H7 (cell line): ENCODE data around the gene CD247. TPM values are rescaled to one million over a fixed set of nuclear protein-coding genes. Genes with fewer than 3 reads are reported as not detected.

Experiments used
- DNase-seq: peaks from one replicate; pipeline ENCODE4 v3.0.0; 2012
- H3K27me3 ChIP-seq: 2 replicates; pipeline ENCODE4 v1.6.0; 2011; ENCODE audit warnings: mild to moderate bottlenecking, low read length; ENCODE audit not compliant: control insufficient read depth, insufficient read depth
- H3K36me3 ChIP-seq: replicated peaks from 2 replicates; pipeline ENCODE4 v1.5.1; 2011; ENCODE audit warnings: low read length; ENCODE audit not compliant: control insufficient read depth, insufficient read depth
- H3K4me3 ChIP-seq: 2 replicates; pipeline ENCODE4 v1.5.1; 2011; ENCODE audit warnings: low read depth, mild to moderate bottlenecking, control low read depth, low read length, moderate library complexity; ENCODE audit not compliant: insufficient read depth
- total RNA-seq: library from RNA; depleted of rRNA; stranded (reverse); fragments of >200 nt; shearing (Covaris generic); gene quantifications from 2 replicates; pipeline ENCODE4 v1.2.3, GENCODE V29; 2014

Gene CD247
- total RNA-seq, 1 experiment from 2014 or later, result 0.83 TPM

GRCh38 chr1:167492481-167492910, 25.8 kb downstream of the CD247 start:
- no peaks in the 10 kb centered on the region; the same call in 1 of the 2 replicates for H3K27me3 ChIP-seq
- DNase-seq, result no peak
- H3K4me3 ChIP-seq, result no peak overlapping the region
- no peaks in the 10 kb centered on the region for H3K36me3 ChIP-seq

GRCh38 chr1:167491586-167492461, 26.5 kb downstream of the CD247 start:
- DNase-seq, result peak; percentile 68
- H3K36me3 ChIP-seq, result no peaks in the 10 kb centered on the region
- no peaks in the 10 kb centered on the region; the same call in 1 of the 2 replicates for H3K27me3 ChIP-seq
- H3K4me3 ChIP-seq, result no peak overlapping the region

GRCh38 chr1:167490765-167491164, 27.6 kb downstream of the CD247 start:
- no peak for DNase-seq
- H3K4me3 ChIP-seq, result no peak overlapping the region
- no peaks in the 10 kb centered on the region for H3K36me3 ChIP-seq
- no peaks in the 10 kb centered on the region; the same call in 1 of the 2 replicates for H3K27me3 ChIP-seq

- H3K27me3 ChIP-seq, result no peaks in the 10 kb centered on the region; the same call in 1 of the 2 replicates
- no peaks in the 10 kb centered on the region for H3K36me3 ChIP-seq
- no peak overlapping the region for H3K4me3 ChIP-seq
- peak; percentile 91 for DNase-seq
These were observed 28.6 kb downstream of the CD247 start for GRCh38 chr1:167489571-167490340.

GRCh38 chr1:167488786-167489185, 29.5 kb downstream of the CD247 start:
- Histone ChIP-seq H3K27me3 (no peaks in the 10 kb centered on the region; the same call in 1 of the 2 replicates), H3K36me3 (no peaks in the 10 kb centered on the region), H3K4me3 (no peak overlapping the region)
- peak; percentile 68 for DNase-seq

- Histone ChIP-seq H3K27me3 (no peaks in the 10 kb centered on the region), H3K4me3 (no peak overlapping the region), H3K36me3 (no peaks in the 10 kb centered on the region)
- no peak for DNase-seq
These were observed 30.7 kb downstream of the CD247 start for GRCh38 chr1:167487614-167488013.

- no peak for DNase-seq
- no peaks in the 10 kb centered on the region for H3K36me3 ChIP-seq
- H3K4me3 ChIP-seq, result no peak overlapping the region
- H3K27me3 ChIP-seq, result no peaks in the 10 kb centered on the region
These were observed 32.1 kb downstream of the CD247 start for GRCh38 chr1:167486090-167486824.

GRCh38 chr1:167484726-167485502, 33.4 kb downstream of the CD247 start:
- Histone ChIP-seq H3K4me3 (no peak overlapping the region), H3K36me3 (no peaks in the 10 kb centered on the region), H3K27me3 (no peaks in the 10 kb centered on the region)
- peak; percentile 48 for DNase-seq

- no peak for DNase-seq
- no peaks in the 10 kb centered on the region for H3K27me3 ChIP-seq
- H3K36me3 ChIP-seq, result no peaks in the 10 kb centered on the region
- no peak overlapping the region for H3K4me3 ChIP-seq
These were observed 34.5 kb downstream of the CD247 start for GRCh38 chr1:167483790-167484189.

- no peak for DNase-seq
- Histone ChIP-seq H3K27me3 (no peaks in the 10 kb centered on the region), H3K36me3 (no peaks in the 10 kb centered on the region), H3K4me3 (no peak overlapping the region)
These were observed 36.1 kb downstream of the CD247 start for GRCh38 chr1:167482184-167482583.

GRCh38 chr1:167479331-167479979, 38.9 kb downstream of the CD247 start:
- DNase-seq, result no peak
- no peak overlapping the region for H3K4me3 ChIP-seq

GRCh38 chr1:167477986-167478385, 40.3 kb downstream of the CD247 start:
- DNase-seq, result no peak
- Histone ChIP-seq H3K36me3 (no peaks in the 10 kb centered on the region), H3K27me3 (no peaks in the 10 kb centered on the region), H3K4me3 (no peak overlapping the region)

More at GRCh38 chr1:167479331-167479979, 38.9 kb downstream of the CD247 start:
- no peaks in the 10 kb centered on the region for H3K27me3 ChIP-seq
- H3K36me3 ChIP-seq, result no peaks in the 10 kb centered on the region

GRCh38 chr1:167476061-167476460, 42.3 kb downstream of the CD247 start:
- no peak overlapping the region for H3K4me3 ChIP-seq
- no peaks in the 10 kb centered on the region for H3K36me3 ChIP-seq
- no peaks in the 10 kb centered on the region for H3K27me3 ChIP-seq
- DNase-seq, result no peak
